PFSK-1 (cell line): ENCODE data around the gene PEF1.

Experiments
- POLR2AphosphoS5 ChIP-seq: IDR thresholded peaks from 2 replicates; pipeline ENCODE4 v1.6.1; 2012; ENCODE audit warnings: low read depth, mild to moderate bottlenecking, control low read depth, low read length, moderate library complexity
- SIN3A ChIP-seq: IDR thresholded peaks from 2 replicates; pipeline ENCODE4 v1.6.1; 2012; ENCODE audit warnings: mild to moderate bottlenecking, low read length, moderate library complexity, borderline replicate concordance; ENCODE audit not compliant: insufficient read depth
- TAF1 ChIP-seq: IDR thresholded peaks from 2 replicates; pipeline ENCODE4 v1.6.1; 2012; ENCODE audit warnings: low read length, control low read depth, borderline replicate concordance; ENCODE audit not compliant: insufficient read depth
- TF ChIP-seq, protein P1 (sequence below), 2 experiments: IDR thresholded peaks; 2 replicates each; pipeline versions ENCODE4 v1.6.1 to v1.8.0; 2011 to 2012; ENCODE audit warnings: low read depth in 2 of 2, low read length in 2 of 2, control low read depth in 1 of 2, inconsistent platforms in 1 of 2, mild to moderate bottlenecking in 1 of 2, moderate library complexity in 1 of 2; ENCODE audit not compliant: insufficient read depth in 1 of 2

DNA sequence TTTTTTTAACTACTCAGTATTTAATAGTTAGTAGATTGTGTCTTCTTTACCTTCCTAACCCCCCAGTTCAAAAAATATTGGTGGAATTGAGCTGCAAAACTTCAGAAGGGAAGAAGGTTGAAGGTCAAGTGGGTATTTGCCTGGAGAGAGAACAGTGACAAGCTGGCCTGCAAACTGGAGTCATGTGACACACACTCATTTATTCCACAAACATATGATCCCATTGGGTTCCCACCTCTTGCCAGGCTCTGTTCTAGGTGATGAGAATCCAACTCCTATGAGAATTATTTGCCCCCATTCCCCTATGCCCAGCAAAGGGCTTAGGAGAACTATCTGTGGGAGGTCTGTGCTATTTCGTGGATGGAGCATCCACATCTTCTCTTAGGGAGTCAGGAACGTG, 3.5 kb upstream of the PEF1 start:
- TF ChIP-seq, protein P1, sequence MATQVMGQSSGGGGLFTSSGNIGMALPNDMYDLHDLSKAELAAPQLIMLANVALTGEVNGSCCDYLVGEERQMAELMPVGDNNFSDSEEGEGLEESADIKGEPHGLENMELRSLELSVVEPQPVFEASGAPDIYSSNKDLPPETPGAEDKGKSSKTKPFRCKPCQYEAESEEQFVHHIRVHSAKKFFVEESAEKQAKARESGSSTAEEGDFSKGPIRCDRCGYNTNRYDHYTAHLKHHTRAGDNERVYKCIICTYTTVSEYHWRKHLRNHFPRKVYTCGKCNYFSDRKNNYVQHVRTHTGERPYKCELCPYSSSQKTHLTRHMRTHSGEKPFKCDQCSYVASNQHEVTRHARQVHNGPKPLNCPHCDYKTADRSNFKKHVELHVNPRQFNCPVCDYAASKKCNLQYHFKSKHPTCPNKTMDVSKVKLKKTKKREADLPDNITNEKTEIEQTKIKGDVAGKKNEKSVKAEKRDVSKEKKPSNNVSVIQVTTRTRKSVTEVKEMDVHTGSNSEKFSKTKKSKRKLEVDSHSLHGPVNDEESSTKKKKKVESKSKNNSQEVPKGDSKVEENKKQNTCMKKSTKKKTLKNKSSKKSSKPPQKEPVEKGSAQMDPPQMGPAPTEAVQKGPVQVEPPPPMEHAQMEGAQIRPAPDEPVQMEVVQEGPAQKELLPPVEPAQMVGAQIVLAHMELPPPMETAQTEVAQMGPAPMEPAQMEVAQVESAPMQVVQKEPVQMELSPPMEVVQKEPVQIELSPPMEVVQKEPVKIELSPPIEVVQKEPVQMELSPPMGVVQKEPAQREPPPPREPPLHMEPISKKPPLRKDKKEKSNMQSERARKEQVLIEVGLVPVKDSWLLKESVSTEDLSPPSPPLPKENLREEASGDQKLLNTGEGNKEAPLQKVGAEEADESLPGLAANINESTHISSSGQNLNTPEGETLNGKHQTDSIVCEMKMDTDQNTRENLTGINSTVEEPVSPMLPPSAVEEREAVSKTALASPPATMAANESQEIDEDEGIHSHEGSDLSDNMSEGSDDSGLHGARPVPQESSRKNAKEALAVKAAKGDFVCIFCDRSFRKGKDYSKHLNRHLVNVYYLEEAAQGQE (IDR thresholded peaks at IDR 0.05; ENCODE audit: insufficient read depth in 1 of 2, low read depth in 2 of 2, low read length in 2 of 2) = no peak
- TF ChIP-seq SIN3A (no peak), TAF1 (no peak), POLR2AphosphoS5 (no peak)
